Frontal cortex (tissue), 4 donors: ENCODE measurements around the gene KRT79. TPM values are rescaled to one million over a fixed set of nuclear protein-coding genes. Genes with fewer than 3 reads are reported as not detected.

Experiments used
- DNase-seq, 2 donors: peaks; one replicate each; pipeline ENCODE4 v3.0.0; 2012; ENCODE audit warnings: low spot score in 2 of 2
- FAIRE-seq: peaks from 2 replicates; lab custom pipeline; 2012; peaks lifted over from hg19 to GRCh38; lab: Jason Lieb, UNC
- small RNA-seq: library from RNA; depleted of rRNA; stranded (forward); fragments of <200 nt; gene quantifications from one replicate; pipeline ENCODE3, GENCODE V24; 2014
- total RNA-seq: library from RNA; depleted of rRNA; stranded (reverse); fragments of >200 nt; gene quantifications from one replicate; pipeline ENCODE4 v1.2.3, GENCODE V29; 2014
- donor health status: control.
- donor health status: control.
- donor health status: control.

KRT79 gene
- total RNA-seq, 1 donor from 2014 or later: not detected

GRCh38 chr12:52779914-52780313 lies 54.2 kb downstream of the KRT79 start:
- FAIRE-seq (no peak), DNase-seq (no peak)

GRCh38 chr12:52778833-52779232 lies 55.3 kb downstream of the KRT79 start:
- no peak for FAIRE-seq

GRCh38 chr12:52777566-52777965 lies 56.5 kb downstream of the KRT79 start:
- FAIRE-seq (no peak), DNase-seq (no peak)

More at GRCh38 chr12:52778833-52779232, 55.3 kb downstream of the KRT79 start:
- DNase-seq: no peak

GRCh38 chr12:52776913-52777395 lies 57.2 kb downstream of the KRT79 start, which contains the start of gene KRT76:
Gene KRT76 (minus strand): TSS chr12:52777345. CDS start chr12:52777291, 54 bp downstream.
- FAIRE-seq: no peak
- no peak for DNase-seq

- FAIRE-seq (no peak), DNase-seq (no peak)
These were observed 57.7 kb downstream of the KRT79 start for GRCh38 chr12:52776435-52776834.

GRCh38 chr12:52774629-52775250 lies 59.4 kb downstream of the KRT79 start:
- DNase-seq (no peak), FAIRE-seq (no peak)

- DNase-seq: no peak
- no peak for FAIRE-seq
These were observed 61.3 kb downstream of the KRT79 start for GRCh38 chr12:52772772-52773171.

- no peak for FAIRE-seq
These were observed 61.9 kb downstream of the KRT79 start for GRCh38 chr12:52772188-52772587.

GRCh38 chr12:52771505-52771904 lies 62.6 kb downstream of the KRT79 start:
- DNase-seq: no peak
- no peak for FAIRE-seq

More at GRCh38 chr12:52772188-52772587, 61.9 kb downstream of the KRT79 start:
- DNase-seq: no peak

Small RNAs within 50 kb of the gene (small RNA-seq; reads per million reads assigned to genes)
- gene AC107016.2: not detected

Other genes starting within 250 kb of the KRT79 start
- gene KRT72, start 232.8 kb downstream of the KRT79 start, total RNA-seq: not detected
- not detected for gene KRT73, start 215.8 kb downstream of the KRT79 start, total RNA-seq
- not detected for gene KRT2, start 182.1 kb downstream of the KRT79 start, total RNA-seq
- 0.82 TPM for gene KRT1, start 153.9 kb downstream of the KRT79 start, total RNA-seq
- gene KRT77, start 130.8 kb downstream of the KRT79 start, total RNA-seq: not detected
- not detected for gene KRT76, start 57.0 kb downstream of the KRT79 start, total RNA-seq
- not detected for gene KRT3, start 38.2 kb downstream of the KRT79 start, total RNA-seq
- not detected for gene KRT4, start 20.2 kb downstream of the KRT79 start, total RNA-seq
- gene KRT78, start 14.7 kb upstream of the KRT79 start, total RNA-seq: not detected
- not detected for gene KRT8, start 70.8 kb upstream of the KRT79 start, total RNA-seq
- gene KRT18, start 114.8 kb upstream of the KRT79 start, total RNA-seq: 2.4 TPM
- 1,330 TPM for gene EIF4B, start 172.1 kb upstream of the KRT79 start, total RNA-seq
- gene TNS2, start 215.8 kb upstream of the KRT79 start, total RNA-seq: 11.4 TPM
- gene SPRYD3, start 245.1 kb upstream of the KRT79 start, total RNA-seq: 22.4 TPM